GM18502 (cell line): Measurements from ENCODE around the gene TPD52L2.
"Not testable (repeated sequence)": the region's sequence is repeated elsewhere in the genome, so short reads cannot be mapped to it uniquely, and the experiment has no call there.

Experiments used
- ATAC-seq: cut with Tn5 transposase; IDR thresholded peaks from one replicate; pipeline ENCODE4 v1.9.1; 2021; ENCODE audit warnings: mild to moderate bottlenecking; ENCODE audit not compliant: unreplicated experiment, poor library complexity

The TPD52L2 gene

DNA sequence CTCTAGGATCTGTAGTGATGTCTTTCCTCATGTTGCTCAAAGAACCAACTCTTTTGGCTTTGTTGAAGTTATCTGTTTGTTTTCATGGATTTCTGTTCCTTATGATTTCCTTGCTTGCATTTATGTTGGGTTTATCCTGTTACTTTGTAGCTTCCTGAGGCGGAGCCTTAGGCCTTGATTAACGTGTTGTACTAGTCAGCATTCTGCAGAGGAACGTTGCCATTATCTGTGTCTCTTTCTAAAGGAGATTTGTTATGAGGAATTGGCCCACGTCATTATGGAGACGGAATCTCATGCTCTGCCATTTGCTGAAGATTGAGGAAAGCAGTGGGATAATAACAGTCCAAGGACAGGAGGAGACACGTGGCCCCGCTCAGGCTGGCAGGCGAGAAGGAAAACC lies 61.2 kb downstream of the TPD52L2 start:
- ATAC-seq, result no peak

DNA sequence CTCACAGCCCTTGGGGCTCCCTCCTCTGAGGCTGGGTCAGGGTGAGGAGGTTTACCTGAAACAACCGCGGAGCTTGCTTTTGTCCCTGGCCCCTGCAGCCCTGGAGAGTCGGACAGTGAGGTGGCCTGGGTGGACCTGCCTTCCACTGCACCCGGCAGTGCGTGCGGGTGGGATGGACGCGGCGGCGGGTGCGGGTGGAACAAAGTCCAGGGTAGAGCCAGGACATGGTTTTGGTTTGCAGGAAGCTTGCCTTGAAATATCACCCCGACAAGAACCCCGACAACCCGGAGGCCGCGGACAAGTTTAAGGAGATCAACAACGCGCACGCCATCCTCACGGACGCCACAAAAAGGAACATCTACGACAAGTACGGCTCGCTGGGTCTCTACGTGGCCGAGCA lies 64.0 kb downstream of the TPD52L2 start:
- no peak for ATAC-seq

DNA sequence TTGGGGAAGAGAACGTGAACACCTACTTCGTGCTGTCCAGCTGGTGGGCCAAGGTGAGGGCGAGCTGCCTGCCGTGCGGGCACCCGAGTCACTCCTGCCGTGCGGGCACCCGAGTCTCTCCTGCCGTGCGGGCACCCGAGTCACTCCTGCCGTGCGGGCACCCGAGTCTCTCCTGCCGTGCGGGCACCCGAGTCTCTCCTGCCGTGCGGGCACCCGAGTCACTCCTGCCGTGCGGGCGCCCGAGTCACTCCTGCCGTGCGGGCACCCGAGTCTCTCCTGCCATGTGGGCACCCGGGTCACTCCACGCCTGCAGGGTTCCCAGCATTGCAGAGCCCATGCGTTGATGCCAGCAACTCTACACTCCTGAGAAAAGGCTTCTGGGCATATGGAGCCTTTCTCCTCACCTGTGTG lies 64.4 kb downstream of the TPD52L2 start:
- ATAC-seq, result not testable (repeated sequence)

DNA sequence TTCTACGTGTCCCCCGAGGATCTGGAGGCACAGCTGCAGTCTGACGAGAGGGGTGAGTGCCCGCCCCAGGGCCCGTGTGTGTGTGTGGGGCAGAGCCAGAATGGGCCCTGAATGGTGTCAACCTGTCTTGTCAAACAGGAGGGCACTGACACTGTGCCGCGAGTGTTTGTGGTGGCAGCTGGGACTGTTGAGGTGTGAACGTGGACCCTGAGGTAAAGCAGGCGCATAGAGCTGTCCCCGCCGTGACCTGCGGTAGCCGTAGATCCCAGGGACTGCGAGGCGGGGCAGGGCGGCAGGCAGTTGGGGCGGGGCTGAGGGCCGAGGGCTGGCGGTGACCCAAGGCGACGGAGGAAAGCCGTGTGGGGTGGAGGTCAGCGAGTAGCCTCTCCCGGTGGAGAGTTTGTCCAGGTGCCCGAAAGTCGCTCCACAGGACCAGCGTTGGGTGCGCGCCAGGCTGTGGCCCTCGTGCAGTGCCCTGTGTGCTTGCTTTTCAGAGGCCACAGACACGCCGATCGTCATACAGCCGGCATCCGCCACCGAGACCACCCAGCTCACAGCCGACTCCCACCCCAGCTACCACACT lies 66.0 kb downstream of the TPD52L2 start:
- no peak for ATAC-seq

DNA sequence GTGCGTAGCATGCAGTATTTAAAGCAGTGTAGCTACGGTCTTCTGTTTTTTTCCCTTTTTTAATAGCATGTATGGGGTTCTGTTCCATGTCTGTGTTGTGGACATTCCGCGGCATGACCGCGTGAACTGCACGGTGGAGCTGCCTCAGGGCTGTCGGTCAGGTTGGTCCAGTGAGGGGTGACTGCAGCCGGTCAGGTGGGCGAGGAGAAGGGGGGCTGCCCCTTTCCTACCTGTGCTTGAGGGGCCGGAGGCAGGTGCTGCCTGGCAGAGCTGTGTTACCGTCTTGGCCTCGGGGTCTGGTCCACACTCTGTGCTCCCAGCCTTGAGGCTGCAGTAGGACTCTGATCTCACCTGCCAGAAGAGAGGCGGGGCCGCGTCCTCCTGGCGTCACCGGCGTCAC lies 66.7 kb downstream of the TPD52L2 start:
- no peak for ATAC-seq

DNA sequence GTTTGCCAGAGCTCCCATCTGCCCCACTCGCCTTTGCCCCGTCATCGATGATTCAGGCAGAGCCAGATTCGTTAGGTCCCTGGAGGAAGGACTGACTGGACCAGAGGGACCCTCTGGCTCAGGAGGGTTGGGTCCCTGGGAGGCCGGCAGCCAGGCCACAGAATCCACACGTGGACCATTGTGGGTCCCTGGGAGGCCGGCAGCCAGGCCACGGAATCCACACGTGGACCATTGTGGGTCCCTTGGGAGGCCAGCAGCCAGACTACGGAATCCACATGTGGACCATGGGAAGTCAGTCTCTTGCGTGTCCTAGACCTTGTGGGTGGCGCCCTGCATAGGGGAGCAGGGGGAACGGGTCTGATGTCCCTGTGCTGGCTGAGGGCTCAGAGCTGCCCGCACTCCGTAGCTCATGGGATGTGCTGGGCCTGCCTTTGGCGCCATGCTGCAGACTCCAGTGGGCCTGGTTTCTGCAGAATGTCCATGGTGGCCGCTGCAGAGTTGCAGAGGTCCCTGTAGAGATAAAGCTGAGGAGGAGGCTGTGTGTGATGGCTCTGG lies 67.6 kb downstream of the TPD52L2 start:
- ATAC-seq, result no peak

DNA sequence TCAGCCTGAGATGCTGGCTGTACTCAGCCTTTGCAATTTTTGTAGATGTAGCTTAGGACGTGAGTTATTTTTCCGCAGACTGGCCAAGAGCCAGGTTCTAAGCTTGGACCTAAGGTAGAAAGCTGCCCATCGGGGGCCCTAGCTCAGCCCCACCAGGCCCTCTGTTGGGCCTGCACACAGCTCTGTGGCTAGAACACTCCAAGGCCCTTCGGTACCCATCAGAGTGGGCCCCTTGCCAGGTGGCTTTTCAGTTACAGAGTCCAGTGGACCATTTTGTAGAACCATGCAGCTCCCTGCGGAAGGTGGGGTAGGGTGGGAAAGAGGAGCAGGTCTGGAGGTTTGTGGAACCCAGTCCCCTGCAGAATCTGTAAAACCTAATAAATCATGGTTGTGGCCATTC lies 68.6 kb downstream of the TPD52L2 start:
- no peak for ATAC-seq

DNA sequence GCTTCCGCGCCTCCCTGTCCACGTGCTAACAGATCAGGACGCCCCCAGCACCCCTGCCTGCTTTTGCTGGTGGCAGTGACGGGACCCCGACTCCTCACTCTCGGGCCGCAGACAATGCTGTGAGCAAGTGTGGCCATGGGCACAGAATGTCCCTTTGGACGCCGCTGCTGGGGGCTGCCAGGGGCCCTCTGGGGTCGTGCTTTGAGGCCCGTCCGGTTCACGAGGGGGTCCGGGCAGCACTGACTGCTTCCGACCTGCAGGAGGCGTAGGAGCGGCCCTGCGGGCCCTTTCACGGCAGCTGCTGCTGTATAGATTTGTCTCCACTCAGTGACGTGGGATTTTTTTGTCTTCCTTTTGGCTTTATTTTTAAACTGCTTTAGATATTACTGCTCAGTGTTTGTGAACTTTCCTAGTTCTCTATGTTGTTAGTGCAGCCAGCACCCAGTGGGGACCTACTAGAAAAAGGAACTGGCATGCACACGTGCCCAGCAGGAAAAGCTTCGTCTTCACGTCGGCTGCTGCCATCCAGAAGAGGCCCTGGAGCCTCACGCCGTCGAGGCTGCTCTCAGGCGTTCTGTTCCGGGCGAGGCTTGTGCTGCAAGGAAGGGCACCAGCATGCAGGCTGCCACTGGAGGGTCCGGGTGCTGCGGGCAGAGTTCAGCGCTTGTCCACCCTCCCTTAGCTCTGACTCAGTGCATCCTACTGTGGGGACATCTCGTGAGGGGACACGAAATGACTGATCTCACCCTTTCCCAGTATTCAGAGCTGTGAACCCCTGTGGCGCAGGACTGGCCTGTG lies 69.4 kb downstream of the TPD52L2 start:
- no peak for ATAC-seq

DNA sequence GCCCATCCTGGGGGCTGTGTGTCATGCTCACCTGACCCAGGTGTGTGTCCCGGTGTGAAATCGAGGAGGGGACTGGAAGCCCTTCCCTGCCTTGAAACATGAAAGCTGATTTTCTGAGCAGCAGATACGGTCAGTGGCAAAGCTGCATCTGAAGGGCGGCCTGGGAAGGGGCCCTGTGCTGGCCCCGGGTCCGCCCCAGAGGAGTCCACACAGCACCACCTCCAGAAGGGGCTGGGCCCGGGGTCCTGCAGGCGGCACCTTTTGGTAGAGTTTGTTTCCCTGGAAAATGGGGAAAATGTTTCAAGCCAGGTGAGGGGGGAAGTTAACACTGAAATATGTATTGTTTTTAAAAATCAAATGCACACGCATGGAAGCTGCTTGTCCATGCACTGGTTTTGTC lies 70.4 kb downstream of the TPD52L2 start:
- no peak for ATAC-seq

DNA sequence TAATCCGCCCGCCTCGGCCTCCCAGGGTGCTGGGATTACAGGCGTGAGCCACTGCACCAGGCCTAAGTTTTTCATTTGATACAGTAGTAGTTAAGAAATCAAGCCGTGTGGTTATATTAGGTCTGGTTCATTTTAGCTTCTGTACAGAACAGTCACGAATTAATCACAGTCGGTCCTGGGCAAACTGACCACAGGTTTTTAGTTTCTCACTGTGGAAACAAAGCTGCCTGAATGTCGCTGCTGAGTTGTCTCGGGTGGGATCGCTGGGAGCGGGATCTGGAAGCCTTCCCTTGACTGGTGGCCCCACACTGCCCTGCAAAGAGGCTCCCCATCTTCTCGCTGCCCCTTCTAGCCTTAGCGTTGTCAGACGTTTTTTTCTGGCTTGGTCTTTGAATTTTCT lies 72.5 kb downstream of the TPD52L2 start:
- ATAC-seq, result no peak

DNA sequence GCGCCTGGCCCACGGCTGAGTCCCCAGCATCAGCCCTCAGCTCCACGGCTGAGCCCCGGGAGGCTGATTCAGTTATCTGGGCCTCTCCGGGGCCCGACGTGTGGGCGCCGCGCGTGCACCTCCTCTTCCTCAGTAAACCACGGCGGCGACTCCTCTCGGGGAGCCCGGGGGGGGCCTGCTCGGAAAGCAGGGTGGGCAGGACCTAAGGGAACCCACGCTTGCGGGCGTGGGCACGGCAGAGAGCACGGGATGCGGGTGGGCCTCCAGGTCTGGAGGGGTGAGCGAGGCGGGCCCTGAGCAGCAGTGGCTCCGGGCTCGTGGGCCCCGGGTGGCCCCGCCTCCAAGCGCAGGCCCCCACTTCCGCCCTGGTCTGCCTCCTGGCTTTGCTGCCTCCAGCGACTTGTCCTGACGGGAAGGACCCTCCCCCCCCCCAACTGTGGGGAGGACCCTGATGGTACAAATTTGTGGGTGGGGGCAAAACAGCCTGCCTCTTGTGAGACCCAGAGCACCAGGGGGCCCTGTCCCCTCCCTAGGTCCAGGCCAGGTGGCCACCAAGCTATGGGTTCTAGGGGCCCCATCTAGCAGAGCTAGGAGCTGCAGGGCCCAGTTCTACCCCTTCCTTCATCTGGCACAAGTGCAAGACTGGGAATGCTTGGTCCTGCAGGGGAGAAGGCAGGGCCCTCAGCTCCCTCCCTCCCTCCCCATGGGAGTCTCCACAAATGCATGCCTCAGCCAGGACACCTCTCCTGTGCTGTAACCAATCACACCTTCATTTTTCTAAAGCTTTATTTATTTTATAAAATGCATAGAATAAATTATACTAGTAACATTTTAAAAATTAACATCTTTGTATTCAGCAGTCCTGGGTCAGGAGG lies 74.2 kb downstream of the TPD52L2 start:
- ATAC-seq, result no peak

DNA sequence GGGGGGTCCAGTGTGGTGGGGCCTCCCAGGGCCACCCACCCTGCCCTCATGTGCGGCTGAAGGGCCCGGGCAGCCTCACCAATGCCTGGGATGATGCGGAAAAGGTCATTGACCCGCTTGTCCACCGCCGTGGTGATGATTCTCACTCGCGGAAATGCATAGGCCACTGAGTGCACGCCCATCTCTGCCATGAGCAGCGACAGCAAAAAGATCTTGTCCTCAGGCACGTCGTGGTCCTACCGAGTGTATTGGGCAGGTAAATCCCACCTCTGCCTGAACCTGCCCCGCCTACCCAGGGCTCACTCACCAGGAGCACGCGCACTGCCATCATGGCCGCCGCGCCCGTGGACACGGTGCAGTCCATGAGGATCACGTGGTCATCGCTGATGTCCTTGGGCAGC lies 75.0 kb downstream of the TPD52L2 start:
- ATAC-seq, result no peak

DNA sequence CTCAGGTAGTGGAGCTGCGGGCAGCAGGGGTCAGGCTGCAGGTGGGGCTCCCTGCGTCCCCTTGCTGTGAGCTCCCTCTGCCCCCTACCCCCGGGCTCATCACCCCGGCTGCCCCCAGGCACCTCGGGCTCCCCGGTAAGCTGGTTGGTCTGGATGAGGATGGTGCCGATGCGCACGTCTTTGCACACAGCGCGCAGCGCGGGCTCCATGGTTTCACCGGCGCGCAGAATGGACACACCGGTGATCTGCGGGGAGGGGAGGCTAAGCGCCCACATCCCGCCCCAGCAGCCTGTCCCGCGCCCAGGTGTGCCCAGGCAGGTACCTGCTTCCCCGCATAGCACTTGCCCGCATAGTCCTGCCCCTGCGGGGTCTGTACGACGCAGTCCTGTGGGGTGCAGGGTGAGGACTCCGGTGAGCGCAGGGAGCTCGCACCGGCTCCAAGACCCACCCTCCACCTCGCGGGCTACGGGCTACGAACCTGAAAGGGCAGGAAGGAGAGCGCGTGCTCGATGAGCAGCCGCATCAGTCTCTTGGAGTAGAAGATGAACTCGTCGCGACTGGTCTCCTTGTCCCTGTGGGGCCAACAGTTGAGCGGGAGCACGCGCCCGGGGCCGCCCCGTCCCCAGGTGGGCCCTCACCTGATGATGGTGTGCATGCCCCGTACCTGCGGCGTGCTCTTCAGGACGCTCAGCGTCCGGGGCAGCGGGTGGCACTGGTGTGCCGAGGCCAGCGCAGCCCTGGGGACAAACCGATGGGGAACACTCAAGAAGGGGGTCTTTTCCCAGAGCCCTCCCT lies 75.6 kb downstream of the TPD52L2 start:
- no peak for ATAC-seq
